ENCODE results near the gene C11orf16. TPM values are rescaled to one million over a fixed set of nuclear protein-coding genes. Genes with fewer than 3 reads are reported as not detected.

The C11orf16 gene
- total and polyA plus RNA-seq, 9 of the 15 experiments (the other 6 are each of a cell fraction or from before 2014, with no cell fraction given): not detected

GRCh38 chr11:8928205-8928604 lies 4.5 kb downstream of the C11orf16 start:
- POLR2A ChIA-PET: interaction anchor here (0.6 to 1.4 kb wide), 2 partner anchors 75 to 1408 kb away, joined by 3 read pairs; partner anchors contain the start of gene NRIP3
- H3K4me3 ChIP-seq: no peak overlapping the region
- H4K20me1 ChIP-seq (replicated peaks; ENCODE audit: control insufficient read depth, insufficient read depth, low read length): no peaks in the 10 kb centered on the region
- no peak for ATAC-seq
- H3K4me2 ChIP-seq (ENCODE audit: insufficient read depth, low read length): no peak overlapping the region
- no peaks in the 10 kb centered on the region for H3K9me3 ChIP-seq (replicated peaks; ENCODE audit: control insufficient read depth, insufficient read depth, low read depth, low read length)
- H3K9ac ChIP-seq (ENCODE audit: insufficient read depth in 1 of 2, low read depth in 2 of 2, low read length in 2 of 2): no peak overlapping the region
- TF ChIP-seq ZNF518B (CRISPR knock-in tag; IDR thresholded peaks at IDR 0.05): no peak
- no peak for TF ChIP-seq SMAD2 (IDR thresholded peaks at IDR 0.05; ENCODE audit: low read depth, low read length)
- no peak for TF ChIP-seq CAMTA2 (CRISPR knock-in tag; conservative IDR thresholded peaks at IDR 0.05)
- peaks cover 0 to 6% of the 10 kb centered on the region in 2 experiments; a peak in 2 of 5 replicates for H3K4me1 ChIP-seq (replicated peaks in 1 of 2; ENCODE audit: control insufficient read depth in 2 of 2, insufficient read depth in 2 of 2, low read length in 2 of 2)
- H3K27ac ChIP-seq (ENCODE audit: extremely low read depth, low read depth, low read length): no peak overlapping the region
- CTCF ChIA-PET (ENCODE audit: low intra/inter-chr PET ratio): no interaction called here
- H3K79me2 ChIP-seq (ENCODE audit: control insufficient read depth, insufficient read depth, low read length): no peaks in the 10 kb centered on the region
- no peaks in the 10 kb centered on the region; the same call in 1 of the 3 replicates for H3K36me3 ChIP-seq (ENCODE audit: control insufficient read depth, insufficient read depth, low read length)
- intact Hi-C loops (cut with micrococcal nuclease): no loop called here
- no TSS peak for BruUV-seq (replicated peaks)
- DNase-seq (ENCODE audit: extremely low read depth in 1 of 4, low spot score in 3 of 4): no peak
- no peaks in the 10 kb centered on the region; a peak in 1 of 5 replicates for H3K27me3 ChIP-seq (ENCODE audit: control insufficient read depth in 2 of 2, insufficient read depth in 2 of 2, low read length in 2 of 2)
- in situ Hi-C loops (cut with MboI): no loop called here
- no peak overlapping the region for H2AFZ ChIP-seq (ENCODE audit: low read depth, low read length)
- no peak for FAIRE-seq
- H3K9me1 ChIP-seq (ENCODE audit: control insufficient read depth, insufficient read depth, low read length): peaks cover 2% of the 10 kb centered on the region
- 52% methylated on average over 4 of the region's 4 CpGs for WGBS (ENCODE audit: insufficient coverage, low coverage, missing lambda C conversion rate)

Measured in K562 (cell line).